Kidney glomerular epithelial cell (primary cell): ENCODE results near the gene ATG2B.
A peak's percentile ranks its signal among the peaks of the same experiment; 100 is the strongest.
"Not testable (repeated sequence)": the region's sequence is repeated elsewhere in the genome, so short reads cannot be mapped to it uniquely, and the experiment has no call there.

Experiments used
- DNase-seq: peaks from one replicate; lab custom pipeline; 2025; lab: John Stamatoyannopoulos, UW

ATG2B gene

GRCh38 chr14:96380735-96381134, 17.6 kb upstream of the ATG2B start:
- DNase-seq, result no peak

- no peak for DNase-seq
Measured at GRCh38 chr14:96376093-96376492, 13.0 kb upstream of the ATG2B start.

- DNase-seq, result no peak
Measured at GRCh38 chr14:96373538-96373937, 10.4 kb upstream of the ATG2B start.

GRCh38 chr14:96370528-96370927, 7.4 kb upstream of the ATG2B start:
- DNase-seq, result no peak

- no peak for DNase-seq
Measured at GRCh38 chr14:96368534-96368933, 5.4 kb upstream of the ATG2B start.

- DNase-seq, result no peak
Measured at GRCh38 chr14:96364962-96365361, 1.8 kb upstream of the ATG2B start.

- DNase-seq, result peak; percentile 80
Measured at GRCh38 chr14:96363751-96364336, 703 bp upstream of the ATG2B start.

GRCh38 chr14:96362071-96362964, 823 bp downstream of the ATG2B start:
- DNase-seq, result peak; percentile 43

- DNase-seq, result no peak
Measured at GRCh38 chr14:96359959-96360358, 3.2 kb downstream of the ATG2B start.

GRCh38 chr14:96357216-96357615, 5.9 kb downstream of the ATG2B start:
- no peak for DNase-seq

- DNase-seq, result no peak
Measured at GRCh38 chr14:96354246-96354645, 8.9 kb downstream of the ATG2B start.

- DNase-seq, result peak; percentile 5
Measured at GRCh38 chr14:96352708-96353107, 10.4 kb downstream of the ATG2B start.

- DNase-seq, result peak; percentile 7
Measured at GRCh38 chr14:96351986-96352385, 11.2 kb downstream of the ATG2B start.

GRCh38 chr14:96349286-96350075, 13.7 kb downstream of the ATG2B start:
- DNase-seq, result no peak

- DNase-seq, result not testable (repeated sequence)
Measured at GRCh38 chr14:96347957-96348356, 15.2 kb downstream of the ATG2B start.

GRCh38 chr14:96345669-96346068, 17.5 kb downstream of the ATG2B start:
- no peak for DNase-seq

- no peak for DNase-seq
Measured at GRCh38 chr14:96341323-96341722, 21.8 kb downstream of the ATG2B start.

- no peak for DNase-seq
Measured at GRCh38 chr14:96338551-96338950, 24.6 kb downstream of the ATG2B start.

- no peak for DNase-seq
Measured at GRCh38 chr14:96324219-96324618, 38.9 kb downstream of the ATG2B start.

- no peak for DNase-seq
Measured at GRCh38 chr14:96320605-96321004, 42.5 kb downstream of the ATG2B start.

- no peak for DNase-seq
Measured at GRCh38 chr14:96318836-96319235, 44.3 kb downstream of the ATG2B start.

- no peak for DNase-seq
Measured at GRCh38 chr14:96316087-96316486, 47.1 kb downstream of the ATG2B start.

GRCh38 chr14:96310906-96311305, 52.2 kb downstream of the ATG2B start:
- no peak for DNase-seq
